MG63 (cell line): ENCODE data around the gene DNAJC11. TPM values are rescaled to one million over a fixed set of nuclear protein-coding genes. Genes with fewer than 3 reads are reported as not detected.
"Not testable (repeated sequence)": the region's sequence is repeated elsewhere in the genome, so short reads cannot be mapped to it uniquely, and the experiment has no call there.

Source experiments
- DNase-seq: peaks from one replicate; pipeline ENCODE4 v3.0.0-alpha.2; 2020
- H3K27me3 ChIP-seq: fragments of 250-450 bp; sonication (Bioruptor Pico); 2 replicates; pipeline ENCODE4 v1.5.1; 2020; ENCODE audit warnings: mild to moderate bottlenecking, moderate library complexity
- H3K36me3 ChIP-seq: fragments of 250-450 bp; sonication (Bioruptor Pico); 2 replicates; pipeline ENCODE4 v1.5.1; 2020; ENCODE audit warnings: mild to moderate bottlenecking, moderate library complexity
- H3K4me3 ChIP-seq: fragments of 250-450 bp; sonication (Bioruptor Pico); 2 replicates; pipeline ENCODE4 v1.5.1; 2020; ENCODE audit warnings: mild to moderate bottlenecking, moderate library complexity
- H3K9me3 ChIP-seq: fragments of 250-450 bp; sonication (Bioruptor Pico); 2 replicates; pipeline ENCODE4 v1.5.1; 2020; ENCODE audit warnings: mild to moderate bottlenecking, moderate library complexity
- total RNA-seq: library from RNA; depleted of rRNA; stranded (reverse); fragments of >200 nt; shearing (Covaris generic); gene quantifications from 2 replicates; pipeline ENCODE4 v1.2.3, GENCODE V29; 2014; ENCODE audit warnings: low replicate concordance

The DNAJC11 gene
- total RNA-seq, 1 experiment from 2014 or later: 71.8 TPM

GRCh38 chr1:6711174-6711573 is 9.6 kb upstream of the DNAJC11 start:
- H3K27me3 ChIP-seq: no peaks in the 10 kb centered on the region
- H3K36me3 ChIP-seq: no peaks in the 10 kb centered on the region
- no peak for DNase-seq
- no peak overlapping the region for H3K4me3 ChIP-seq
- peaks cover 9% of the 10 kb centered on the region; the same call in 1 of the 2 replicates for H3K9me3 ChIP-seq

DNA sequence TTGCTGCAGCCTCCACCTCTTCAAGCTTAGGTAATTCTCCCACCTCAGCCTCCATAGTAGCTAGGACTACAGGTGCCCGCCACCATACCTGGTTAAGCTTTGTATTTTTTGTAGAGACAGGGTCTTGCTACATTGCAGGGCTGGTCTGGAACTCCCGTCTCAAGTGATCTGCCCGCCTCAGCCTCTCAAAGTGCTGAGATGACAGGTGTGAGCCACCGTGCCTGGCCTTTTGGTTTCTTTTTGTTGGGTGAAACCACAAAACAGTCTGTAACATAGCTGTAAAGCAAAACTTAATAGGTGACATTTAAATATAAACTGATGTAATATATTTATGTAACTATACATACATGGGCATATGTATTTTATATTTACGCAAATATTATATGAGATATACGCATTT is 3.1 kb upstream of the DNAJC11 start:
- H3K36me3 ChIP-seq: peaks cover 13% of the 10 kb centered on the region
- H3K27me3 ChIP-seq: no peaks in the 10 kb centered on the region
- H3K4me3 ChIP-seq: no peak overlapping the region
- no peak for DNase-seq
- no peaks in the 10 kb centered on the region for H3K9me3 ChIP-seq

GRCh38 chr1:6703016-6703415 is 1.4 kb upstream of the DNAJC11 start:
- Histone ChIP-seq H3K9me3 (no peaks in the 10 kb centered on the region), H3K36me3 (peaks cover 17% of the 10 kb centered on the region), H3K27me3 (no peaks in the 10 kb centered on the region), H3K4me3 (no peak overlapping the region)
- DNase-seq: peak; percentile 28

GRCh38 chr1:6700853-6701436 is 671 bp downstream of the DNAJC11 start:
- Histone ChIP-seq H3K27me3 (no peaks in the 10 kb centered on the region; the same call in 1 of the 2 replicates), H3K36me3 (peaks cover 31% of the 10 kb centered on the region), H3K9me3 (no peaks in the 10 kb centered on the region), H3K4me3 (peak overlapping the region; percentile 93)
- DNase-seq: no peak

- DNase-seq, H3K9me3 ChIP-seq, H3K27me3 ChIP-seq: not testable (repeated sequence)
- peaks cover 34% of the 10 kb centered on the region for H3K36me3 ChIP-seq
- peak overlapping the region; percentile 93 for H3K4me3 ChIP-seq
Observed at GRCh38 chr1:6699915-6700314, 1.7 kb downstream of the DNAJC11 start.

DNA sequence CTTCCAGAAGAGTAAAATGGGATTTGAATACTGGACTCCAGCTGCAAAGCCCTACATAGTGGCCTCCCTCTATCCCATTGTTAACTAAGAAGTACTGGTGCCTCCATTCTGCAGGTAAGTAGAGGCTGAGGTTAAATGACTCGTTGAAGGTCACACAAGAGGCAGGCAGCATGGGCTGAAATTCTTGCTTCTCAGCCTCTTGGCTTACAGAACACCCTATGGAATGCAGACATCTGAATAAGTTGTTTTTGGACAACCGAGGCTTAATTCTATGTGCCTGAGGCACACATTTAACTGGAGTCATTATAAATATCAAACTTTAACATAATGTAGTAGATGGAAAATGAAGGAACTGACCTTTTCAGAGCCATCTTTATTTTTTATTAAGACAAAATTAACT is 5.7 kb downstream of the DNAJC11 start:
- Histone ChIP-seq H3K9me3 (no peaks in the 10 kb centered on the region), H3K27me3 (no peaks in the 10 kb centered on the region; the same call in 1 of the 2 replicates), H3K4me3 (no peak overlapping the region), H3K36me3 (peaks cover 42% of the 10 kb centered on the region)
- no peak for DNase-seq

DNA sequence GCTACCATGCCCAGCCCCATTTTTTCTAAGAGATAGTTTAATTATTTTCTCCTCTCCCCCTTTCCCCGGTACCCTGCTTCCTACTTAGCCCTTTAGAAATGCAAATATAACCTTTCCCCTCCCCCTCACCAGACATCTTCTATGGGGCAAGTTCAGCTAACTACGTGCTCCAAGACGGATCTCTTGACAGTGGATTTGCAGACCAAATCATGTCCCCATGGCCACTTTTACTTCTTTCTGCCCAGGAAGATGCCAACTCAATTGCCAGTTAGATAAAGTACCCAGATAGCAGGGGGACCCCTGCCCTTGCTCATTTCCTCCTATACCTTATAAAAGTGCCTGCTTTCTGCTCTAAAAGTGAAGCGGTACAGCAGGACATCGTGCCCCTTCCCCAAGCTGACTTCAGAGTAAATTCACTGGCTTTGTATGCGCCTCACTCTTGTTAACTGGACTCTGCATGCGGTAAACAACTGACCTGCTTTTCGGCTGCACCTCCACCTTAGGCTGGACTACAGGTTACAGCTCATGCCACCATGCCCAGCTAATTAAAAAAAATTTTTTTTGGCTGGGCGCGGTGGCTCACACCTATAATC is 7.4 kb downstream of the DNAJC11 start:
- H3K9me3 ChIP-seq: no peaks in the 10 kb centered on the region
- H3K4me3 ChIP-seq: no peak overlapping the region
- H3K27me3 ChIP-seq: no peaks in the 10 kb centered on the region; the same call in 1 of the 2 replicates
- no peak for DNase-seq
- H3K36me3 ChIP-seq: peaks cover 39% of the 10 kb centered on the region

- Histone ChIP-seq H3K36me3 (peaks cover 37% of the 10 kb centered on the region), H3K27me3 (no peaks in the 10 kb centered on the region; the same call in 1 of the 2 replicates), H3K9me3 (no peaks in the 10 kb centered on the region), H3K4me3 (no peak overlapping the region)
- no peak for DNase-seq
Observed at GRCh38 chr1:6692956-6693355, 8.7 kb downstream of the DNAJC11 start.

DNA sequence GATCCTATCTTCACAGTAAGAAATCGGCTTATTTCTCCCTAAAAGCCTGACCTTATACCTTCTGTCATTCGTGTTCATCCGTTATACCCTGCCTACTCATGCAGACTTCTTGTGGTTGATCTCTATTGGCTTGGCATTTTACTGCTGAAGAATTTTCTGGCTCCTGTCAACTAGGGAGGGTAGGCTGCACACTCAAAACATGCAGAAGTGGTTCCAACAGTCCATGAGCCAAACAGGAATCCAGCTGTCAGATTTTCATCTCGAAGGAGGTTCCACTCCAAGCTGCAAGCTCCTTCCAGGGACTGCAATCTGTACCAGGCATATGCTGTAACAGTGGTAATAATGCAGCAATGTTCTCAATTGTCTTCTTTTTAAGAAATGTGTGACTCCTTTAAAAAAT is 10.1 kb downstream of the DNAJC11 start:
- no peaks in the 10 kb centered on the region; the same call in 1 of the 2 replicates for H3K27me3 ChIP-seq
- peak; percentile 71 for DNase-seq

GRCh38 chr1:6690186-6690585 is 11.4 kb downstream of the DNAJC11 start:
- H3K9me3 ChIP-seq: no peaks in the 10 kb centered on the region
- H3K36me3 ChIP-seq: peaks cover 21% of the 10 kb centered on the region
- no peak overlapping the region for H3K4me3 ChIP-seq
- no peak for DNase-seq
- no peaks in the 10 kb centered on the region for H3K27me3 ChIP-seq

More for the DNA sequence above, 10.1 kb downstream of the DNAJC11 start:
- H3K36me3 ChIP-seq: peaks cover 29% of the 10 kb centered on the region
- H3K9me3 ChIP-seq: no peaks in the 10 kb centered on the region
- H3K4me3 ChIP-seq: no peak overlapping the region

DNA sequence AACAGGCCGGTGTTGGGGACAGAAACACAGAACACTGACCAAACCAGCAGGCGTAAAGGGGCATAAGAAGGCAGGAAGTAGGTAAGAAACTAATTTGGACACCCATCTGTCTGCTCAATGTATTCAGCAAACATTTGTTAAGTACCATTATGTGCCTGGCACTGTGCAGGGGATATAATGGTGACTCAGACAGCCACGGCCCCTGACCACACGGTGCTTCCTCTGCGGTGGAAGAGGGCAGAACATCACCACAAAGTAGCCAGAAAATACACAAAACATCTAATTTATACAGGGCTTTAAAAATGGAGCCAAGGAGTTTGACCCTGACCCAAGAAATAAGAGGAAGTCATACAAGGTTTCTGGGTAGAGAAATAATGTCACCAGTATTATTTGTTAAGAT is 12.9 kb downstream of the DNAJC11 start:
- Histone ChIP-seq H3K9me3 (no peaks in the 10 kb centered on the region), H3K4me3 (no peak overlapping the region), H3K36me3 (peaks cover 22% of the 10 kb centered on the region), H3K27me3 (no peaks in the 10 kb centered on the region)
- peak; percentile 19 for DNase-seq

- no peaks in the 10 kb centered on the region for H3K27me3 ChIP-seq
- H3K9me3 ChIP-seq: no peaks in the 10 kb centered on the region
- H3K4me3 ChIP-seq: peak overlapping the region; percentile 2; the same call in 1 of the 2 replicates
- peak; percentile 47 for DNase-seq
- peaks cover 14% of the 10 kb centered on the region for H3K36me3 ChIP-seq
Observed at GRCh38 chr1:6688001-6688400, 13.6 kb downstream of the DNAJC11 start.

- H3K36me3 ChIP-seq: peaks cover 17% of the 10 kb centered on the region
- DNase-seq: peak; percentile 62
- no peak overlapping the region for H3K4me3 ChIP-seq
- no peaks in the 10 kb centered on the region for H3K27me3 ChIP-seq
- H3K9me3 ChIP-seq: no peaks in the 10 kb centered on the region
Observed at GRCh38 chr1:6686294-6686693, 15.3 kb downstream of the DNAJC11 start.

- DNase-seq: no peak
- H3K36me3 ChIP-seq: peaks cover 22% of the 10 kb centered on the region
- no peaks in the 10 kb centered on the region for H3K27me3 ChIP-seq
- no peak overlapping the region for H3K4me3 ChIP-seq
- no peaks in the 10 kb centered on the region for H3K9me3 ChIP-seq
Observed at GRCh38 chr1:6685381-6685780, 16.2 kb downstream of the DNAJC11 start.

DNA sequence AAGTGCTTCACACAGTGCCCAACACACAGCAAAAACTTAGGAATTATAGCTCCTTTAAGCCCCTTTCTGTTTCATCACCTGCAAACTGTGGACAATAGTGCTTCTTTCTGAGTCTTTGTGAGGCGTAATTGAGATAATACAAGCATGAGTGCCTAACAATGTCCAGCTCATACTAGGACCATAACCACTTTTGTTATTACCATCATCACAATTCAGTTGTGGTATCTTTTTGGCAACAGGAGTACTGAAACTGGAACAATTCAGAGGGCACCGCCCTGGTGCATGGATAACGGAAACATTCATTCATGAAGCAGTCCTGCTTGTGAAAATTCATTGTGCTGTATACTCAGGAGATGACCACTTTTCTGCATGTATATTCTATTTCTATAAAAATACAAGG is 18.2 kb downstream of the DNAJC11 start:
- Histone ChIP-seq H3K4me3 (no peak overlapping the region), H3K27me3 (no peaks in the 10 kb centered on the region), H3K36me3 (peaks cover 37% of the 10 kb centered on the region), H3K9me3 (no peaks in the 10 kb centered on the region)
- DNase-seq: no peak

DNA sequence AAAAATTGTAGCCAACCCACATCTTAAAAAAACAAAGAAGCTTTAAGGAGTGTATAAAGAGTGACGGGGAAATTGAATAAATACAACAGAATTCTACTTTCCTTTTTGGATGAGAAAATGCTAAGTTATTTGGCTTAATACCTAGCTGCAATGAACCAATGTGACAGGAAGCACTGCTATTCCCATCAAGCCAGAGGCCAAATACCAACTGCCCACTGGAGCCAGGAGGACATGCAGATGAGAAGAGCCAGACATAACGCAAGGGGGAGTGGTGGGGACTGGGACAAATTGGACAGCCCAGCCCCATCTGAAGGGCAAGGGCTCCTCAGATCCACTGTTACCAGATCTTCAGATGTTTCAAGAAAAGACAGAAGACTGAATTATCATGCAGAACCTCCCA is 25.7 kb downstream of the DNAJC11 start:
- Histone ChIP-seq H3K4me3 (no peak overlapping the region), H3K36me3 (peaks cover 84% of the 10 kb centered on the region), H3K27me3 (no peaks in the 10 kb centered on the region), H3K9me3 (no peaks in the 10 kb centered on the region)
- no peak for DNase-seq

GRCh38 chr1:6674771-6675170 is 26.8 kb downstream of the DNAJC11 start:
- Histone ChIP-seq H3K4me3 (no peak overlapping the region), H3K36me3 (peaks cover 75% of the 10 kb centered on the region), H3K9me3 (no peaks in the 10 kb centered on the region), H3K27me3 (no peaks in the 10 kb centered on the region)
- DNase-seq: no peak

- Histone ChIP-seq H3K27me3 (no peaks in the 10 kb centered on the region), H3K36me3 (peaks cover 72% of the 10 kb centered on the region), H3K9me3 (no peaks in the 10 kb centered on the region), H3K4me3 (no peak overlapping the region)
- DNase-seq: no peak
Observed at GRCh38 chr1:6673816-6674398, 27.7 kb downstream of the DNAJC11 start.
